Cortex of kidney (tissue), 1 donor: Measurements from ENCODE around the gene FLG2.
"Not testable (repeated sequence)": the region's sequence is repeated elsewhere in the genome, so short reads cannot be mapped to it uniquely, and the experiment has no call there.

ENCODE experiments used
- DNase-seq: peaks from one replicate; lab custom pipeline; 2025; lab: John Stamatoyannopoulos, UW

Gene FLG2

GRCh38 chr1:152312169-152312568 lies 47.6 kb downstream of the FLG2 start:
- not testable (repeated sequence) for DNase-seq

- DNase-seq: no peak
These were observed 49.9 kb downstream of the FLG2 start for GRCh38 chr1:152309955-152310354.

- not testable (repeated sequence) for DNase-seq
These were observed 50.4 kb downstream of the FLG2 start for GRCh38 chr1:152309320-152309901.

- not testable (repeated sequence) for DNase-seq
These were observed 51.0 kb downstream of the FLG2 start for GRCh38 chr1:152308758-152309157.

GRCh38 chr1:152307970-152308369 lies 51.8 kb downstream of the FLG2 start:
- not testable (repeated sequence) for DNase-seq

GRCh38 chr1:152306123-152306522 lies 53.7 kb downstream of the FLG2 start:
- DNase-seq: not testable (repeated sequence)

DNA sequence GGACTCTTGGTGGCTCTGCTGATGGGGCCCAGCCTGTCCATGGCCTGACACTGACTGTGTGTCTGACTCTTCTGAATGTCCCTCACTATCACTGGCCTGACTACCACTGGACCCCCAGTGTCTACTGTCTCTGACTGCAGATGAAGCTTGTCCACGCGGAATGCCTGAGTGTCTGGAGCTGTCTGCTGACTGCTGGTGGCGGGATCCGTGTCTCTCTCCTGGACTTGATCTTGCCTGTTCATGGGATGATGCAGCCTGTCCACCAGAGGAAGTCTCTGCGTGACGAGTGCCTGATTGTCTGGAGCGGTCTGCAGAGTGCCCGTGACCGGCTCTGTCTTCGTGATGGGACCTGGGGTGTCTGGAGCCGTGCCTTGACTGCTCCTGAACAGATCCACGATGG lies 55.0 kb downstream of the FLG2 start:
- not testable (repeated sequence) for DNase-seq

DNA sequence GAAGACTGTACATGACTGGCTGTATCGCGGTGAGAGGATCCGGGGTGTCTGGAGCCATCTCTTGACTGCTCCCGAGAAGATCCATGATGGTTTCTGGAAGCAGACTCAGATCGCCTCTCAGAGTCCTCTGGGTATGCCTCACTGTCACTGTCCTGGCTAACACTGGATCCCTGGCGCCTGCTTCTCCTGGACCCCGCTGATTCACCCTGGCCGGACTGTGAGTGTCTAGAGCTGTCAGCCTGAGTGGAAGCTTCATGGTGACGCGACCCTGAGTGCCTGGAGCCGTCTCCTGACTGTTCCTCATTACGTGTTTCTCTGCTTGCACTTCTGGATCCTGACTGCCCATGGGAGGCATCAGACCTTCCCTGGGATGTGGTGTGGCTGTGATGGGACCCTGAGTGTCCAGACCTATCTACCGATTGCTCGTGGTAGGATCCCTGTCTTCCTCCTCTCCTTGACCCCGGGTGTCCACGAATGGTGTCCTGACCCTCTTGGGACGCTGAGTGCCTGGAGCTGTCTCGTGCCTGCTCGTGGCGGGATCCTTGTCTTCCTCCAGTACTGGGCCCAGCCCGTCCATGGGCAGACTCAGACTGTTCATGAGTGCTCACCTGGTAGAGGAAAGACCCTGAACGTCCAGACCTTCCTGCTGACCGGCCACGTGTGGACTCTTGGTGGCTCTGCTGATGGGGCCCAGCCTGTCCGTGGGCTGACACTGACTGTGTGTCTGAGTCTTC lies 56.5 kb downstream of the FLG2 start:
- not testable (repeated sequence) for DNase-seq
